Brain microvascular endothelial cell (primary cell): ENCODE measurements around the gene PLAGL2.

ENCODE experiments used
- DNase-seq: peaks from one replicate; pipeline ENCODE4 v3.0.0-alpha.2; 2020
- H3K27ac ChIP-seq: fragments of 250-450 bp; sonication (Bioruptor Pico); 2 replicates; pipeline ENCODE4 v1.5.1; 2020; ENCODE audit warnings: mild to moderate bottlenecking, moderate library complexity
- H3K27me3 ChIP-seq: fragments of 250-450 bp; sonication (Bioruptor Pico); replicated peaks from 2 replicates; pipeline ENCODE4 v1.5.1; 2020; ENCODE audit warnings: mild to moderate bottlenecking
- H3K36me3 ChIP-seq: fragments of 250-450 bp; sonication (Bioruptor Pico); replicated peaks from 2 replicates; pipeline ENCODE4 v1.5.1; 2020; ENCODE audit warnings: mild to moderate bottlenecking
- H3K4me3 ChIP-seq: 2 replicates; pipeline ENCODE4 v1.5.1; 2011; ENCODE audit warnings: low read depth, mild to moderate bottlenecking, control low read depth, low read length, moderate library complexity
- in situ Hi-C: cut with HindIII; loops from 2 replicates; pipeline ENCODE4 v1.10.0; 2017; ENCODE audit warnings: low sequenced_read_pairs, low pct_ligation_motif_present
- TF ChIP-seq, protein P1 (sequence below): IDR thresholded peaks from 2 replicates; pipeline ENCODE4 v1.5.1; 2011; ENCODE audit warnings: low read depth, mild to moderate bottlenecking, moderate library complexity, low read length, control low read depth, inconsistent platforms; ENCODE audit errors: missing control alignments

Gene PLAGL2

GRCh38 chr20:32158351-32158750 is 49.2 kb downstream of the PLAGL2 start:
- no peak overlapping the region for H3K4me3 ChIP-seq
- no peak for DNase-seq
- in situ Hi-C loops, result no loop called here
- peaks cover 62% of the 10 kb centered on the region for H3K36me3 ChIP-seq
- TF ChIP-seq, protein P1, sequence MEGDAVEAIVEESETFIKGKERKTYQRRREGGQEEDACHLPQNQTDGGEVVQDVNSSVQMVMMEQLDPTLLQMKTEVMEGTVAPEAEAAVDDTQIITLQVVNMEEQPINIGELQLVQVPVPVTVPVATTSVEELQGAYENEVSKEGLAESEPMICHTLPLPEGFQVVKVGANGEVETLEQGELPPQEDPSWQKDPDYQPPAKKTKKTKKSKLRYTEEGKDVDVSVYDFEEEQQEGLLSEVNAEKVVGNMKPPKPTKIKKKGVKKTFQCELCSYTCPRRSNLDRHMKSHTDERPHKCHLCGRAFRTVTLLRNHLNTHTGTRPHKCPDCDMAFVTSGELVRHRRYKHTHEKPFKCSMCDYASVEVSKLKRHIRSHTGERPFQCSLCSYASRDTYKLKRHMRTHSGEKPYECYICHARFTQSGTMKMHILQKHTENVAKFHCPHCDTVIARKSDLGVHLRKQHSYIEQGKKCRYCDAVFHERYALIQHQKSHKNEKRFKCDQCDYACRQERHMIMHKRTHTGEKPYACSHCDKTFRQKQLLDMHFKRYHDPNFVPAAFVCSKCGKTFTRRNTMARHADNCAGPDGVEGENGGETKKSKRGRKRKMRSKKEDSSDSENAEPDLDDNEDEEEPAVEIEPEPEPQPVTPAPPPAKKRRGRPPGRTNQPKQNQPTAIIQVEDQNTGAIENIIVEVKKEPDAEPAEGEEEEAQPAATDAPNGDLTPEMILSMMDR, result no peak
- H3K27ac ChIP-seq, result no peak overlapping the region
- H3K27me3 ChIP-seq, result no peaks in the 10 kb centered on the region

DNA sequence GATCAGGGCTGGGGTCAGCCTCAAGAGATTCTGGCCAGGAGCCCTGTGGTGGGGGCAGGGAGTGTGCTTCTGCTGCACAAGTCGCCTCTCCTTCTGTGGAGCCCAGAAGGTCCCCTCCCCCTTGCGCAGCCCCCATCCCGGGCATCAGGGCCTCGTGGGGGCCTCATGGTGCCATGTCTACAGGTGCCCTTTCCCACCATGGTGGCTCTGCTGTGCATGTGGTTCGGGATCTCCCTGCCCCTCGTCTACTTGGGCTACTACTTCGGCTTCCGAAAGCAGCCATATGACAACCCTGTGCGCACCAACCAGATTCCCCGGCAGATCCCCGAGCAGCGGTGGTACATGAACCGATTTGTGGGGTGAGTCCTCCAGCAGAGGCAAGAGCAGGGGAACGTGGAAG is 49.9 kb downstream of the PLAGL2 start:
- H3K27ac ChIP-seq, result no peak overlapping the region
- in situ Hi-C loops, result no loop called here
- no peak overlapping the region for H3K4me3 ChIP-seq
- no peaks in the 10 kb centered on the region for H3K27me3 ChIP-seq
- no peak for DNase-seq
- TF ChIP-seq, protein P1, result no peak
- peaks cover 64% of the 10 kb centered on the region for H3K36me3 ChIP-seq

DNA sequence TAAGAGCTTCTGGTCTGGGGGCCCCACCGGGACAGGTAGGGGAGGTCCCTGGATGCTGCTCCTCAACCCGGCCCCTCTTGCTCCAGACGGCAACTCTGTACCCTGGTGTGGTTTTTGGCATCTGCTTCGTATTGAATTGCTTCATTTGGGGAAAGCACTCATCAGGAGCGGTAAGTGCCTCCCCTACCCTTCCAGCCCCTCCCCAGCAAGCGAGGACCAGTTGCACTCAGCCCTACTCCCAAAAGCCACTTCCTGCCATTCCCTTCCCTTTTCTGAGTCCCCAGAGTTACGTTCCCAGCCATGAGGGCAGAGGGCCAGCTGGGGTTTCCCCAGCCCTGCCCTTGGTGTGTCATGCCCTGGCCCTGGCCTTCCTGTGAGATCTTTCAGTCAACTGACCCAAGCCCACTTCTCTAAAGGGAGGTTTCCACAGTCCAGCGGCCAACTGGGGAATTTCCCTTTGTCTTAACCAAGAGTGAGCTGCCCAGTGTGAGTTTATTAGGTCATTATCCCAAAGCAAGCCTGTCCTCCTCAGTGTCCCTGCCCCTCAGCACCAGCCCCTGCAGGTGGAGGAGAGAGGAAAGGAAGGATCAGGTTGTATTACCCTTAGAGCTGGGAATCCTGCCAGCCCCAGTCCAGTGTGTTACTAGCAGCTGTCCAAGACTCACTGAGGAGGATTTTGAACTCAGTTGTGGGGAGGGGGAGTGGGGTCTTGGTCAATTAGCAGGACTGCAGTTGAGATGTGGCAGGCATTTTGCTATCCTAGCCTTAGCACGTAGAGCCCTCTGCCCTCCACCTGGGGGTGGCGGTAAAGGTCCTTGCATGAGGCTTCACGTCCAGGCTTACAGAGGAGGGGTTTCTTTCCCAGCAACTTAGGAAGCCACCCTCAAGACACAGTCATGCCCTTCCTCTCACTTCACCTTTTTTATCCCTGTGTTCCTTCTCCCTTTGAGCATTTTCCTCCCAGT is 52.2 kb downstream of the PLAGL2 start:
- no peaks in the 10 kb centered on the region for H3K27me3 ChIP-seq
- peak overlapping the region; percentile 48 for H3K27ac ChIP-seq
- TF ChIP-seq, protein P1, result peak; percentile 52
- peak; percentile 72 for DNase-seq
- peaks cover 67% of the 10 kb centered on the region for H3K36me3 ChIP-seq
- in situ Hi-C loops, result no loop called here
- H3K4me3 ChIP-seq, result no peak overlapping the region

DNA sequence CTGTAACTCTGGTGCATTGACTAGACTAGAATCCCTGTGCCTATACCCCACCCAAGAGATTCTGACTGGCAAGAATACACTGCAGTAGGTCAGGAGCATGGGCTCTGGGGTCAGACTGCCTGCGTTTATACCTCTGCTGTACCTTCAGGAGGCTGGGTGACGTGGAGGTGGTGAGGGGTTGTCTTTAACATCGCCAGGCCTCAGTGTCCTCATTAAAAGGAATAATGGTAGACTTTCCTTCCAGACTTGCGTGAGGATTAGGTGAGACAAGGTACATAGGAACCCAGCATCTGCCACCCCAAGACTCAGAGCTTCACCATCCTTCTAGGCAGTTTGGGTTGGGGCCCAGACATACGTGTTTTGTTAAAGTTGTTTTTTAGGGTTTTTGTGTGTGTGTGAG is 53.8 kb downstream of the PLAGL2 start:
- H3K27ac ChIP-seq, result no peak overlapping the region
- H3K36me3 ChIP-seq, result peaks cover 63% of the 10 kb centered on the region
- in situ Hi-C loops, result no loop called here
- no peaks in the 10 kb centered on the region for H3K27me3 ChIP-seq
- no peak overlapping the region for H3K4me3 ChIP-seq
- TF ChIP-seq, protein P1, result no peak
- no peak for DNase-seq

GRCh38 chr20:32153156-32153665 is 54.3 kb downstream of the PLAGL2 start:
- in situ Hi-C loops, result no loop called here
- peaks cover 59% of the 10 kb centered on the region for H3K36me3 ChIP-seq

More at GRCh38 chr20:32153156-32153665, 54.3 kb downstream of the PLAGL2 start:
- DNase-seq, result no peak
- TF ChIP-seq, protein P1, result no peak
- Histone ChIP-seq H3K27ac (no peak overlapping the region), H3K4me3 (no peak overlapping the region), H3K27me3 (no peaks in the 10 kb centered on the region)
